Colonic mucosa (tissue), 4 donors: ENCODE data around the gene CKS2. TPM values are rescaled to one million over a fixed set of nuclear protein-coding genes. Genes with fewer than 3 reads are reported as not detected.

Source experiments
- DNase-seq: peaks from one replicate; pipeline ENCODE4 v3.0.0-alpha.2; 2020
- H3K27ac ChIP-seq: fragments of 200-600 bp; one replicate; pipeline ENCODE4 v1.8.0; 2021
- H3K27me3 ChIP-seq: fragments of 200-600 bp; one replicate; pipeline ENCODE4 v1.8.0; 2021
- H3K36me3 ChIP-seq: fragments of 200-600 bp; one replicate; pipeline ENCODE4 v1.8.0; 2021
- H3K4me1 ChIP-seq: fragments of 200-600 bp; one replicate; pipeline ENCODE4 v1.8.0; 2021; ENCODE audit warnings: mild to moderate bottlenecking
- H3K4me3 ChIP-seq: fragments of 200-600 bp; one replicate; pipeline ENCODE4 v1.8.0; 2021
- H3K9ac ChIP-seq, 2 donors: one replicate each; pipeline ENCODE4 v1.7.0; 2013; ENCODE audit warnings: control low read depth in 2 of 2, low read depth in 2 of 2, low read length in 2 of 2
- H3K9me3 ChIP-seq: fragments of 200-600 bp; one replicate; pipeline ENCODE4 v1.8.0; 2021
- intact Hi-C: fragments of 100-400 bp; cut with DNase I; formaldehyde crosslinking; loops from one replicate; pipeline ENCODE4 v1.14.1; 2022
- total RNA-seq, 2 donors: library from RNA; stranded (reverse); fragmentation: NEBNext Ultra II Directional in 1 of 2; extraction: Animal tissue kit (Norgen Biotek cat#: 25700) in 1 of 2; gene quantifications; one replicate each; pipeline ENCODE4 v1.2.1, GENCODE V29; 2021
- TF ChIP-seq, protein P1 (sequence below): fragments of 200-600 bp; IDR thresholded peaks from one replicate; pipeline ENCODE4 v1.8.0; 2022; ENCODE audit warnings: antibody characterized with exemption, mild to moderate bottlenecking
- donor health status: healthy.
- donor health status: DM: no; HTN: no; CAD: no.
- donor health status: DM: no; HTN: no; CAD: no.

The CKS2 gene
- total RNA-seq, 2 donors from 2014 or later: 42.4 to 134 TPM

- intact Hi-C loops: loop anchor here (10.0 kb wide), 1 partner anchor 1881 kb away; no protein-coding TSS in a partner anchor
- no peak overlapping the region for H3K4me3 ChIP-seq
- H3K27me3 ChIP-seq: no peaks in the 10 kb centered on the region
- no peak overlapping the region for H3K27ac ChIP-seq
- TF ChIP-seq, protein P1, sequence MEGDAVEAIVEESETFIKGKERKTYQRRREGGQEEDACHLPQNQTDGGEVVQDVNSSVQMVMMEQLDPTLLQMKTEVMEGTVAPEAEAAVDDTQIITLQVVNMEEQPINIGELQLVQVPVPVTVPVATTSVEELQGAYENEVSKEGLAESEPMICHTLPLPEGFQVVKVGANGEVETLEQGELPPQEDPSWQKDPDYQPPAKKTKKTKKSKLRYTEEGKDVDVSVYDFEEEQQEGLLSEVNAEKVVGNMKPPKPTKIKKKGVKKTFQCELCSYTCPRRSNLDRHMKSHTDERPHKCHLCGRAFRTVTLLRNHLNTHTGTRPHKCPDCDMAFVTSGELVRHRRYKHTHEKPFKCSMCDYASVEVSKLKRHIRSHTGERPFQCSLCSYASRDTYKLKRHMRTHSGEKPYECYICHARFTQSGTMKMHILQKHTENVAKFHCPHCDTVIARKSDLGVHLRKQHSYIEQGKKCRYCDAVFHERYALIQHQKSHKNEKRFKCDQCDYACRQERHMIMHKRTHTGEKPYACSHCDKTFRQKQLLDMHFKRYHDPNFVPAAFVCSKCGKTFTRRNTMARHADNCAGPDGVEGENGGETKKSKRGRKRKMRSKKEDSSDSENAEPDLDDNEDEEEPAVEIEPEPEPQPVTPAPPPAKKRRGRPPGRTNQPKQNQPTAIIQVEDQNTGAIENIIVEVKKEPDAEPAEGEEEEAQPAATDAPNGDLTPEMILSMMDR: no peak
- no peak for DNase-seq
- no peaks in the 10 kb centered on the region for H3K4me1 ChIP-seq
- peak overlapping the region in 1 of 2 donors; percentile 51 for H3K9ac ChIP-seq
- peaks cover 4% of the 10 kb centered on the region for H3K36me3 ChIP-seq
- H3K9me3 ChIP-seq: no peaks in the 10 kb centered on the region
These were observed 2.8 kb downstream of the CKS2 start for GRCh38 chr9:89313842-89314241.

DNA sequence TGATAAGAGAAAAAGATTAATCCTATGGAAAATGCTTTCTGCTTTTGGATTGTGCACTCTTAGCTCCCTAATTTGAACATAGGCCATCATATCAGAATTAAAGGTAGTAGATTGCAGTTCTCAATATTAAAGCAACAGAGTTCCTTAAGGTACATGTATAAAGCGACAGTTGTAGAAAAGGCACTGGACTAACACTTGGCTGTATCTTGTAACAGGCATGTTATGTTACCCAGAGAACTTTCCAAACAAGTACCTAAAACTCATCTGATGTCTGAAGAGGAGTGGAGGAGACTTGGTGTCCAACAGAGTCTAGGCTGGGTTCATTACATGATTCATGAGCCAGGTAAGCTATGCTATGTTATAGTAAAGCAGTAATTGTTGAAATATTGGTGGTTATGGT is 4.0 kb downstream of the CKS2 start:
- Histone ChIP-seq H3K27ac (no peak overlapping the region), H3K36me3 (peaks cover 4% of the 10 kb centered on the region), H3K9me3 (no peaks in the 10 kb centered on the region), H3K27me3 (no peaks in the 10 kb centered on the region), H3K4me1 (peaks cover 5% of the 10 kb centered on the region), H3K4me3 (no peak overlapping the region), H3K9ac (peak overlapping the region in 1 of 2 donors; percentile 46)
- no peak for DNase-seq
- TF ChIP-seq, protein P1: no peak
- intact Hi-C loops: loop anchor here (10.0 kb wide), 1 partner anchor 1880 kb away; no protein-coding TSS in a partner anchor

- no peaks in the 10 kb centered on the region for H3K27me3 ChIP-seq
- intact Hi-C loops: loop anchor here (10.0 kb wide), 1 partner anchor 1879 kb away; no protein-coding TSS in a partner anchor
- DNase-seq: no peak
- TF ChIP-seq, protein P1: no peak
- no peak overlapping the region for H3K4me3 ChIP-seq
- H3K4me1 ChIP-seq: peaks cover 10% of the 10 kb centered on the region
- no peak overlapping the region for H3K9ac ChIP-seq
- no peaks in the 10 kb centered on the region for H3K9me3 ChIP-seq
- H3K27ac ChIP-seq: no peak overlapping the region
- H3K36me3 ChIP-seq: peaks cover 4% of the 10 kb centered on the region
These were observed 4.5 kb downstream of the CKS2 start for GRCh38 chr9:89315482-89315881.

- intact Hi-C loops: loop anchor here (10.0 kb wide), 1 partner anchor 1878 kb away; no protein-coding TSS in a partner anchor
- Histone ChIP-seq H3K9ac (peak overlapping the region in 1 of 2 donors; percentile 4), H3K27me3 (no peaks in the 10 kb centered on the region), H3K4me1 (peaks cover 10% of the 10 kb centered on the region), H3K27ac (peak overlapping the region; percentile 99), H3K9me3 (no peaks in the 10 kb centered on the region), H3K4me3 (peak overlapping the region; percentile 71), H3K36me3 (peaks cover 4% of the 10 kb centered on the region)
- no peak for DNase-seq
- TF ChIP-seq, protein P1: no peak
These were observed 6.3 kb downstream of the CKS2 start for GRCh38 chr9:89317282-89317681.

DNA sequence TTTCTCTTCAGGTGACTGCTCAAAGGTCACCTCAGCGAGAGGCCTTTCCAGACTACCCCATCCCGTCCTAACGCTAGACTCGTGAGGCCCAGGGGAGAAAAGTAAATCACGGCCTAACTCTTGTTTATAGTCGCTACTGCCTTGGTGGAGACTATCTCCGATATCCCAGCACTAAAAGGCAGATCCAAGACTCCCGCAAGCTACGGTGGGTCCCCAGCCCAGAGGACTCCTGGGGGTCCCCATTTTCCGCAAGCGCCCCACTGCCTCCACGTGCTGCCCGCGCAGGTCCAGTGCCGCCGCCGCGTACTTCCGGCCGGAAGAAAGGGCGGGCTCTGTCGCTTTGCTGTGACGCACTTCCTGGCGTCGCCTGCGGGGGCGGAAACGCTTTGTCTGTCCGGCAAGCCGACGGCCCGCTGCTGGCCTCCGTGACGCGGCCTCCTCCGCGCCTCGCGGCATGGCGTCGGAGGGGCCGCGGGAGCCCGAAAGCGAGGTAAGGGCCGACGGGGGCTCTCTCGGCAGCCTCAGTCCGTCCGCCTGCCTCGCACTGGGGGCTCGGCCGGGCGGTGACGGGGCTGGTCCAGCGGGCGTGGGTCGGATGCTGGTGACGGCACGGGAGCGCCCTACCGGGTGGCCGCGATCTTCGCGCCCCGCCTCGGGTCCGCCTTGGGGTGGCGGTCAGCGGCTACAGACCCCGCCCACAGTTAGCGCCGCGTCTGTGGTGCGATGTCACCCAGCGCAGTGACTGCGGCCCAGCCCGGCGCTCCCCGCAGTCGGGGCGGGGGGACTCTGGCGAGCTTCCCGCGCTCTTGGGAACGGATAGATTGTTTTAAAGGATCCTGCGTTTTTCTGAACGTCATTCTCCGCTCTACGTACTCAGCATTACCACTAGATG is 7.4 kb downstream of the CKS2 start, which contains the start of gene SECISBP2:
TSS of gene SECISBP2 (plus strand) at position 378 of the 892 bp plus-strand sequence. CDS start at position 455, 77 bp downstream.
- TF ChIP-seq, protein P1: peak; percentile 68
- Histone ChIP-seq H3K4me1 (peaks cover 10% of the 10 kb centered on the region), H3K4me3 (peak within 1 kb of the TSS; percentile 71), H3K9me3 (no peaks in the 10 kb centered on the region), H3K27ac (peak within 1 kb of the TSS; percentile 99), H3K9ac (peak within 1 kb of the TSS; percentile 82 to 87), H3K36me3 (peaks cover 4% of the 10 kb centered on the region), H3K27me3 (no peaks in the 10 kb centered on the region)
- peak; percentile 95 for DNase-seq
- intact Hi-C loops: loop anchor here (10.0 kb wide), 1 partner anchor 1876 kb away; no protein-coding TSS in a partner anchor
